GM12891 (cell line): ENCODE results near the gene SNTA1.
"Not testable (repeated sequence)": the region's sequence is repeated elsewhere in the genome, so short reads cannot be mapped to it uniquely, and the experiment has no call there.

Experiments
- DNase-seq: peaks from one replicate; pipeline ENCODE4 v3.0.0; 2011; ENCODE audit warnings: low spot score; ENCODE audit not compliant: insufficient read length
- FAIRE-seq: peaks from 2 replicates; lab custom pipeline; 2011; peaks lifted over from hg19 to GRCh38; lab: Jason Lieb, UNC
- PAX5 ChIP-seq: IDR thresholded peaks from 2 replicates; pipeline ENCODE4 v1.6.1; 2011; ENCODE audit warnings: low read length, moderate library complexity, mild to moderate bottlenecking; ENCODE audit not compliant: insufficient read depth, severe bottlenecking
- POLR2A ChIP-seq: IDR thresholded peaks from 2 replicates; pipeline ENCODE4 v1.6.1; 2011; ENCODE audit warnings: low read depth, low read length, control low read depth
- POLR2AphosphoS5 ChIP-seq: IDR thresholded peaks from 2 replicates; pipeline ENCODE4 v1.6.1; 2011; ENCODE audit warnings: low read depth, low read length, control low read depth
- POU2F2 ChIP-seq: IDR thresholded peaks from 2 replicates; pipeline ENCODE4 v1.6.1; 2011; ENCODE audit warnings: low read depth, mild to moderate bottlenecking, control low read depth, low read length, moderate library complexity
- SPI1 ChIP-seq: IDR thresholded peaks from 2 replicates; pipeline ENCODE4 v1.6.1; 2011; ENCODE audit warnings: low read depth, low read length, control low read depth
- TAF1 ChIP-seq: IDR thresholded peaks from 2 replicates; pipeline ENCODE4 v1.6.1; 2011; ENCODE audit warnings: low read depth, low read length, control low read depth

SNTA1 gene

GRCh38 chr20:33394718-33395117 is 48.8 kb downstream of the SNTA1 start:
- FAIRE-seq (no peak), DNase-seq (no peak)
- no peak for TF ChIP-seq SPI1
- no peak for TF ChIP-seq POLR2AphosphoS5
- no peak for TF ChIP-seq POU2F2
- no peak for TF ChIP-seq TAF1
- TF ChIP-seq POLR2A, result no peak
- no peak for TF ChIP-seq PAX5

DNA sequence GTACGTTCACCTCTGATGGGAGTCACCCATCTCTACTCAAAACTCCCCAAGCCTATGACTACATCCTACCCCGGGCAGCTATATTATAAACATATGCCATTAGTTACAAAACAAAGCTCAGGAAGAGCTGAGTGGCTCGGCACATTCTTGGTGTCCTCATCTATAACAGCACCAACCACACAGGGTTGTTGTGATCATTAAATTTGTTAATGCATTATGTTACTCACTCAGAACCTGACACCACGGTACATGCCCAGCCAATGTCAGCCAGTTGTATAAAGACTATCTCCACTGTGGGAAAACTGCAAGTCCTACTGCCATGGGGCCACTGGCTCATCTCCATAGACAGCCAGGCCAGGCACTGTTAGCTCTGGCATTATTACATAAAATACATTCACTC is 50.0 kb downstream of the SNTA1 start:
- DNase-seq, result no peak
- TF ChIP-seq SPI1, result no peak
- TF ChIP-seq TAF1, result no peak
- TF ChIP-seq POU2F2, result no peak
- no peak for TF ChIP-seq POLR2A
- no peak for TF ChIP-seq PAX5
- TF ChIP-seq POLR2AphosphoS5, result no peak

DNA sequence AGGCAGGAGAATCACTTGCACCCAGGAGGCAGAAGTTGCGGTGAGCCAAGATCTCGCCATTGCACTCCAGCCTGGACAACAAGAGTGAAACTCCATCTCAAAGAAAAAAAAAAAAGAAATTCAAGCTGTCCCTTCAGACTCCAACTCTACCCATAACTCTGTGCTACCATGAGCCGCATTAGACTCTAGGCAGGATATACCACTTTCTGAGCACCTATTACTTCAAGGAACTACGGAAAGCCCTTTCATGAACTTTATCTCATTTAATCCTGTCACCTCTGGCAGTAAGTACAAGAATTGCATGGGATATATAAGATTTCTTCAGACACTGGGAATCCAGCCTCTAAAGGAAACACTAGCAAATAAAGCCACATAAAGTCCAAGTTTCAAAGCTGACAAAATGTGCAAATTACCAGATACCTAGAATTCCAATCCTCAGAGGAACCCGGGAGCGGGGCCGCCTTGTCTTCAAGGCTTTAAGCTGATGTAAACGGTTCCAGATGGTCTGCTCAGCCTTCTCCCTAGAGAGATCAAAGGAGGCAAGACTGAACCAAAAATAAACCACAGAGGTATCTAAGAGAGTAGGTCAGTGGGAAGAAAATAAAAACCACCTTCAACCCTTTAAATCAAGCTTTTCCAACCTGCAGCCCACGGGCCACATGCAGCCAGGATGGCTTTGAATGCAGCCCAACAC is 51.7 kb downstream of the SNTA1 start:
- DNase-seq (no peak), FAIRE-seq (no peak)
- no peak for TF ChIP-seq POLR2A

More for the DNA sequence above, 50.0 kb downstream of the SNTA1 start:
- no peak for FAIRE-seq

DNA sequence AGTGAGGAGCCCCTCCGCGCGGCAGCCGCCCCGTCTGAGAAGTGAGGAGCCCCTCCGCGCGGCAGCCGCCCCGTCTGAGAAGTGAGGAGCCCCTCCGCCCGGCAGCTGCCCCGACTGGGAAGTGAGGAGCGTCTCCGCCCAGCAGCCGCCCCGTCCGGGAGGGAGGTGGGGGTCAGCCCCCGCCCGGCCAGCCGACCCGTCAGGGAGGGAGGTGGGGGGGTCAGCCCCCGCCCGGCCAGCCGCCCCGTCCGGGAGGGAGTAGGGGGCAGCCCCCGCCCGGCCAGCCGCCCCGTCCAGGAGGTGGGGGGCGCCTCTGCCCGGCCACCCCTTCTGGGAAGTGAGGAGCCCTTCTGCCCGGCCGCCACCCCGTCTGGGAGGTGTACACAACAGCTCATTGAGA is 54.2 kb downstream of the SNTA1 start:
- not testable (repeated sequence) for FAIRE-seq, DNase-seq

GRCh38 chr20:33388268-33388667 is 55.3 kb downstream of the SNTA1 start:
- no peak for TF ChIP-seq POU2F2
- TF ChIP-seq PAX5, result no peak
- TF ChIP-seq POLR2A, result no peak
- no peak for TF ChIP-seq TAF1
- no peak for TF ChIP-seq SPI1
- no peak for TF ChIP-seq POLR2AphosphoS5
- DNase-seq, result no peak

DNA sequence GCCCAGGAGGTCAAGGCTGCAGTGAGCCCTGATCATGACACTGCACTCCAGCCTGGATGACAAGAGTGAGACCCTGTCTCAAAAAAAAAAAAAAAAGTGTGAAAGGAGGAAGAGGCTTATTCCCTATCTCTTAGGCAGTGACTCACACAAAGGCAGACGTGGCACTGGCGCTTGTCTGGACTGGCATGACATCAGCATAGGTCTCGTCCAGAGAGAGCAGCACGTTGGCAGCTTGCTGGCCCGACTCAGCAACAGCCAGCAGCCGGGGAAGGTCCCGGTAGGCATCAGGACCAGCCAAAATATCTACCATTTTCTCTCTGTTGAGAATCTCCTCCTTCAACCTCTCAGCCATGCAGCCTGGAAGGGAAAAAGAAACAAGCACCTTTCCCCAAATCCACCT is 56.4 kb downstream of the SNTA1 start:
- FAIRE-seq (no peak), DNase-seq (no peak)
- TF ChIP-seq SPI1 (no peak), PAX5 (no peak), TAF1 (no peak), POLR2A (no peak), POU2F2 (no peak)

More at GRCh38 chr20:33388268-33388667, 55.3 kb downstream of the SNTA1 start:
- FAIRE-seq, result no peak

DNA sequence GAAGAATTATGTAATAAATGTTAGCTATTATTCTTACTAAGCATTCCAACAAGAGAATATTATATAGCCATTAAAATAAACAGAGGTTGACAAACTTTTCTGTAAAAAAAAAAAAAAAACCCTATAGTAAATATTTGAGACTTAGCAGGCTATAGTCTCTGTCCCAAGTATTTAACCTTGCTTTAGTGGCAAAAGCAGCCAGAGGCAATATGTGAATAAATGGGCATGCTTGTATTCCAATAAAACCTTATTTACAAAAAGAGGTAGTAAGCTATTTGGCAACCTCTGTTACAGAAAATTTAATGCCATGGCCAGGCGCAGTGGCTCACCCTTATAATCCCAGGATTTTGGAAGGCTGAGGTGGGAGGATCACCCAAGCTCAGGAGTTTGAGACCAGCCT is 56.9 kb downstream of the SNTA1 start:
- no peak for TF ChIP-seq POLR2A
- TF ChIP-seq TAF1, result no peak
- TF ChIP-seq PAX5, result no peak
- no peak for TF ChIP-seq POU2F2
- no peak for TF ChIP-seq POLR2AphosphoS5
- TF ChIP-seq SPI1, result no peak
- DNase-seq (no peak), FAIRE-seq (no peak)

- no peak for DNase-seq
- no peak for FAIRE-seq
- no peak for TF ChIP-seq SPI1
- no peak for TF ChIP-seq TAF1
- TF ChIP-seq POLR2AphosphoS5, result no peak
- TF ChIP-seq PAX5, result no peak
- no peak for TF ChIP-seq POU2F2
- no peak for TF ChIP-seq POLR2A
These were observed 66.2 kb downstream of the SNTA1 start for GRCh38 chr20:33377366-33377765.

DNA sequence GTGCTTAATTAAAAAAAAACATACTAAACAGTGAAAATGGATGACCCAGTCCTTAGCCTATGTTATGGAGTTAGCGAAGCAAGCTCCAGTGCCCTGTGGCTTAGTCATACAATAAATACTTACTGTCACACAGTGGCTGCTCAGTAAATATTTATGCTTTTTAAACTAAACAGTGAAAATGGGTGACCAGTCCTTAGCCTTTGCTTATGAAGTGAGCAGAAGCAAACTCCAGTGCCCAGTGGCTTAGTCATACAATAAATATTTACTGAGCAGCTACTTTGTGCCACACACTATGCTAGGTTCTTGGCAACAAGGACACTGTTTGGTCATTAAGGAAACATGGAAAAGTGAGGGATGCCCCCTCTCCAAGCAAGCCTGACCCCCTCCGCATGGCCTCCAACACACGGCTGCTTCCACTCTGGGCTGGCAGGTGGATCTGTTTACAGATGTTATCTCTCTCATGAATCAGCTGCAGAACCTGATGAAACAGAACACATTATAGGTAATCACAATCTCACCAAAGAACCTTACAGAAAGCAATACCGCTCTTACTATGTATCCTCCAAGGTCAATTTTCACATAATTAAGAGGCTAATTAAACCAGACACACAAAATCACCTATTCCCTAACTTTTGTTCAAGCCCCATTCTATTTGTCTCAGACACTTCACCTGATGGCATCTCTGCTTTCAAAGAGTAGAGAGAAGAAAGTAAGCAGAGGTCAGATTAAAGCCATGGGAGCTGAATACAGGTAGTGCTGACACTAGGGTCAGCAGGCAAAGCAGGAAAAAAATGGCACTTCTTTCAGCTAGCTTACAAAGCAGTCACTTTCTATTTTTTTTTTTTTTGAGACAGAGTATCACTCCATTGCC is 69.6 kb downstream of the SNTA1 start:
- TF ChIP-seq POLR2AphosphoS5, result no peak
- TF ChIP-seq SPI1, result no peak
- no peak for TF ChIP-seq POLR2A
- TF ChIP-seq POU2F2, result no peak
- no peak for TF ChIP-seq PAX5
- no peak for TF ChIP-seq TAF1
- no peak for DNase-seq
- no peak for FAIRE-seq

DNA sequence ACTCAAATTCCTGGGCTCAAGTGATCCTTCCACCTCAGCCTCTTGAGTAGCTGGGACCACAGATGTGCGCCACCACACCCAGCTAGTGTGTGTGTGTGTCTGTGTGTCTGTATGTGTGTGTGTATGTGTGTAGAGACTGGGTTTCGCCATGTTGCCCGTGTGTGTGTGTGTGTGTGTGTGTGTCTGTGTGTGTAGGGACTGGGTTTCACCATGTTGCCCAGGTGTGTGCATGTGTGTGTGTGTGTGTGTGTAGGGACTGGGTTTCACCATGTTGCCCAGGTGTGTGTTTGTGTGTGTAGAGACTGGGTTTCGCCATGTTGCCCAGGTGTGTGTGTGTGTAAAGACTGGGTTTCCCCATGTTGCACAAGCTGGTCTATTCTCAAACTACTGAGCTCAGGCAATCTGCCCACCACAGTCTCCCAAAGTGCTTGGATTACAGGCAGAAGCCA is 70.5 kb downstream of the SNTA1 start:
- no peak for TF ChIP-seq POLR2AphosphoS5
- no peak for DNase-seq
- peak; percentile 38 for FAIRE-seq

GRCh38 chr20:33370291-33370690 is 73.3 kb downstream of the SNTA1 start:
- TF ChIP-seq POU2F2, result no peak
- TF ChIP-seq POLR2A, result no peak
- no peak for TF ChIP-seq SPI1
- no peak for TF ChIP-seq POLR2AphosphoS5
- no peak for TF ChIP-seq TAF1
- no peak for TF ChIP-seq PAX5
- DNase-seq (no peak), FAIRE-seq (no peak)
